ENCODE measurements around the gene APBA1. TPM values are rescaled to one million over a fixed set of nuclear protein-coding genes. Genes with fewer than 3 reads are reported as not detected.

Gene APBA1
- total and polyA plus RNA-seq, 11 donors, result 0.61 to 6.2 (median 2.2) TPM

DNA sequence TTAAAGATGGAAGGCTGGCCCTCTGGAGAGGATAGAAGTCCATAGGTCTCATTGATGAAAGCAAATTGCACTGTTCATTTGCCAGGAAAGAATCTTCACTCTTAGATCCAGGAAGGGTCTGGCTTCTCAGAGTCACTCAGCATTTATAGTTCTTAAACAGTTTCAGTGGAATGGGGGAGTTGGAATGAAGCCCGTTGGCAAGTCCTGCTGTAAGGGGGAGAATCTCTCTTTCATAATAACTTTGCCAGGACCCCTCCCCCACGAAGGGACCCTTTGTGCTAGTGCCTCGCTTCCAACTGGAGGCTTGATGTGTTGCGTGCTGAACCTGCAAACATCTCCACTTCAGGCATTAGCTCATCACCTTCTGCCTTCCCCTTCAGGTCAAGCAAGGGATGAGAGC, 290.0 kb downstream of the APBA1 start:
- Histone ChIP-seq H3K9me3 (no peaks in the 10 kb centered on the region), H3K27ac (no peak overlapping the region), H3K4me1 (peaks cover 0 to 51% (median 28%) of the 10 kb centered on the region in 12 donors), H3K27me3 (no peaks in the 10 kb centered on the region), H3K36me3 (peaks cover 0 to 46% (median 9%) of the 10 kb centered on the region in 9 donors), H3K4me3 (no peak overlapping the region)
- 53 to 83% (median 75%) methylated on average over 4 of the region's 4 CpGs for WGBS, 4 donors
- TF ChIP-seq POLR2A (IDR thresholded peaks at IDR 0.05), result no peak
- TF ChIP-seq, protein P1, sequence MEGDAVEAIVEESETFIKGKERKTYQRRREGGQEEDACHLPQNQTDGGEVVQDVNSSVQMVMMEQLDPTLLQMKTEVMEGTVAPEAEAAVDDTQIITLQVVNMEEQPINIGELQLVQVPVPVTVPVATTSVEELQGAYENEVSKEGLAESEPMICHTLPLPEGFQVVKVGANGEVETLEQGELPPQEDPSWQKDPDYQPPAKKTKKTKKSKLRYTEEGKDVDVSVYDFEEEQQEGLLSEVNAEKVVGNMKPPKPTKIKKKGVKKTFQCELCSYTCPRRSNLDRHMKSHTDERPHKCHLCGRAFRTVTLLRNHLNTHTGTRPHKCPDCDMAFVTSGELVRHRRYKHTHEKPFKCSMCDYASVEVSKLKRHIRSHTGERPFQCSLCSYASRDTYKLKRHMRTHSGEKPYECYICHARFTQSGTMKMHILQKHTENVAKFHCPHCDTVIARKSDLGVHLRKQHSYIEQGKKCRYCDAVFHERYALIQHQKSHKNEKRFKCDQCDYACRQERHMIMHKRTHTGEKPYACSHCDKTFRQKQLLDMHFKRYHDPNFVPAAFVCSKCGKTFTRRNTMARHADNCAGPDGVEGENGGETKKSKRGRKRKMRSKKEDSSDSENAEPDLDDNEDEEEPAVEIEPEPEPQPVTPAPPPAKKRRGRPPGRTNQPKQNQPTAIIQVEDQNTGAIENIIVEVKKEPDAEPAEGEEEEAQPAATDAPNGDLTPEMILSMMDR (IDR thresholded peaks at IDR 0.05), result no peak
- intact Hi-C loops (cut with DNase I), result loop anchor here in 4 of 10 donors (5.0 to 10.0 kb wide), 4 partner anchors 57 to 165 kb away; partner anchors contain the start of gene ENTREP1 (in 1 of the 4)
- no peak for ATAC-seq
- DNase-seq, result no peak

DNA sequence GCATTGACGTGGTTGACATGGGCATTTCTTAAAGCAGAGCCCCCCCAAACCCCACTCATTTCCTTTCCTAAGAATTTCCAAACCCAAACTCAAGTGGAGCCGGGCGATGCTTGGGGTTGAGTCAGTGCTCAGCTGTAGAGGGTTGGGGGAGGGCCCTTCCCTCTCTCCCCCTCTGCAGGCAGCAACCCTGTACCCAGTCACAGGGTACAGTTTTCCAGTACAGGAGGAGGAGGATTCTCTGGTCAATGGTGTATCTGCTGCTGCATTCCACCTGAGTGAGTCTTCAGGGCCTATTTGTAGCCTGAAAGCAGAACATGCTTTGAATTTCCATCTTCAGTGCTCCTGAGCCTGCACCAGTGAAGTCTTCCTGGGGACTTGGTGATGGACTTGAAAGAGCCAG, 291.4 kb downstream of the APBA1 start:
- ATAC-seq (peak in 3 of 4 donors; percentile 15 to 25 (median 18)), DNase-seq (no peak)
- Histone ChIP-seq H3K27me3 (no peaks in the 10 kb centered on the region), H3K27ac (peak overlapping the region in 10 of 12 donors; percentile 65 to 89 (median 82)), H3K36me3 (peaks cover 0 to 38% (median 9%) of the 10 kb centered on the region in 9 donors), H3K4me3 (no peak overlapping the region), H3K9me3 (no peaks in the 10 kb centered on the region), H3K4me1 (peaks cover 0 to 54% (median 35%) of the 10 kb centered on the region in 12 donors)
- TF ChIP-seq POLR2A (IDR thresholded peaks at IDR 0.05), result no peak
- TF ChIP-seq, protein P1 (IDR thresholded peaks at IDR 0.05), result no peak
- intact Hi-C loops (cut with DNase I), result loop anchor here in 4 of 10 donors (5.0 to 10.0 kb wide), 4 partner anchors 56 to 164 kb away; partner anchors contain the start of gene ENTREP1 (in 1 of the 4)
- WGBS, 4 donors, result 88 to 100% (median 97%) methylated on average over 3 of the region's 3 CpGs

DNA sequence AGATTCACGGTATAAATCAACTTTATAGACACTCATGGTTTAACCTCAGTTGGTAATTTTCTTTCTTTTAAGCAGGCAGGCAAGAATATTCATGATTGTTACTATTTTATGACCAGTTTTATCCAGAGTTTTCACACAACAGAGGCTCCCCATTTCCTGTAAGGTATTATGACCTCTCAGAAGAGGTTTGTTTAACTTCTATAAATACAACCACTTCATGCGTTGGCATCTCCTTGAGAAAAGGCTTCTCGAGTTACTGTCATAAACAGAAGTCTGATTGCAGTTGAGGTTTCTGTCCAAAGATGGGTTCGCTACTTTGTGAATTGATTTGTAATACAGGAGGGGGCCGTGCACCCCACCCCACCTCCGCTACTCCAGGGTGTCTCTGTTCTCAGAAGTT, 291.9 kb downstream of the APBA1 start:
- intact Hi-C loops (cut with DNase I), result loop anchor here in 4 of 10 donors (5.0 to 10.0 kb wide), 4 partner anchors 56 to 163 kb away; partner anchors contain the start of gene ENTREP1 (in 1 of the 4)
- ATAC-seq (no peak), DNase-seq (no peak)
- peak overlapping the region; percentile 6 to 89 (median 81) for H3K27ac ChIP-seq
- H3K36me3 ChIP-seq, result peaks cover 0 to 33% (median 9%) of the 10 kb centered on the region in 9 donors
- H3K27me3 ChIP-seq, result no peaks in the 10 kb centered on the region
- no peaks in the 10 kb centered on the region for H3K9me3 ChIP-seq
- 68 to 81% (median 72%) methylated on average over 6 of the region's 6 CpGs for WGBS, 4 donors
- TF ChIP-seq, protein P1 (IDR thresholded peaks at IDR 0.05), result no peak
- no peak for TF ChIP-seq POLR2A (IDR thresholded peaks at IDR 0.05)
- H3K4me1 ChIP-seq, result peaks cover 0 to 56% (median 35%) of the 10 kb centered on the region in 12 donors
- H3K4me3 ChIP-seq, result no peak overlapping the region

DNA sequence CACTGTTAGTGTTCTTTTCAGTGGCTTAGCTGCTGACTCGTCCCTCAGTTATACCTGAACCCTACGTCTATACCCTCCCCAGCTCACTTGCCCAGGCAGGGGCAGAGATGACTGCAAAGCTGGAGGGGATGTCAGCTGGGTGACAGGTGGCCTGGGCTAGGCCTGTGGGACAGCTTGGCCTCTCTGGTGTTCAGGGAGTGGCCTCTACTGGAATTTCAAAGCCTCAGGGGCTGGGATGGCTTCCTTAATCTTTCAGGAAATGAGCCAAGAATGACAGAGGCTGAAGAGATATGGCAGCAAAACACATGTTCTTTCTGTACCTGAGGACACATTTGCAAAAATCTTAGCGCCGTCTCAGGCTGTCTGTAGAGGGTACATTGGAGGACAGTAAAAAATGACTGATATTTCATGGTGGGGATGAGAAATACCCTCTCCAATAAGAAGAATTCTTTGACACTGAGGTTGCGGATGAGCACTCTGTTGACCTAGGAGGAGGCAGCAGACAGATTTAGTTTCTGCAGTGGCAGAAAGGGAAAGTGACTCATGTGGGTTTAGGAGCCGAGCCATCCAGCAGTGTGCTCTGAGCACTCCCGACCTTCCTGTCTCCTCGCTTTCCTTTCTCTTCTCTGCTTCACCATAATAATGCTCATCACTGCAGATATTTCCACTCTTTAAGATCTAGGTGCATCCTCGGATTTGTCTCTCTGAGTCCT, 292.7 kb downstream of the APBA1 start:
- H3K4me1 ChIP-seq, result peaks cover 0 to 58% (median 37%) of the 10 kb centered on the region in 12 donors

More for the DNA sequence above, 292.7 kb downstream of the APBA1 start:
- H3K27me3 ChIP-seq, result no peaks in the 10 kb centered on the region
- peak in 2 of 5 donors; percentile 58 to 62 for DNase-seq
- H3K36me3 ChIP-seq, result peaks cover 0 to 24% (median 6%) of the 10 kb centered on the region in 9 donors
- no peak overlapping the region for H3K4me3 ChIP-seq
- intact Hi-C loops (cut with DNase I), result loop anchor here in 4 of 10 donors (5.0 to 10.0 kb wide), 3 partner anchors 52 to 155 kb away; partner anchors contain the start of gene ENTREP1 (in 3 of the 4)
- no peaks in the 10 kb centered on the region for H3K9me3 ChIP-seq
- peak; percentile 80 to 93 (median 90) for ATAC-seq
- TF ChIP-seq, protein P1 (IDR thresholded peaks at IDR 0.05), result no peak
- TF ChIP-seq POLR2A (IDR thresholded peaks at IDR 0.05), result no peak
- 24 to 30% (median 28%) methylated on average over 9 of the region's 9 CpGs for WGBS, 4 donors
- H3K27ac ChIP-seq, result peak overlapping the region; percentile 65 to 89 (median 81)

Data from heart left ventricle (tissue), 16 donors.